ENCODE results near the gene SLC9A8. TPM values are rescaled to one million over a fixed set of nuclear protein-coding genes. Genes with fewer than 3 reads are reported as not detected.

Gene SLC9A8
- total RNA-seq, 1 donor from 2014 or later = 4.1 TPM

GRCh38 chr20:49765846-49766541, 46.6 kb upstream of the SLC9A8 start:
- H3K36me3 Mint-ChIP-seq = no peaks in the 10 kb centered on the region
- Histone ChIP-seq H3K4me1 (peaks cover 29% of the 10 kb centered on the region), H3K36me3 (no peaks in the 10 kb centered on the region), H3F3A (ENCODE audit: low read depth) (peaks cover 19% of the 10 kb centered on the region), H3K9ac (no peak overlapping the region), H3K4me3 (no peak overlapping the region), H3K27me3 (no peaks in the 10 kb centered on the region), H2AFZ (replicated peaks) (no peak overlapping the region), H3K4me2 (no peak overlapping the region), H3K27ac (no peak overlapping the region), H3K9me3 (ENCODE audit: low read depth) (no peaks in the 10 kb centered on the region), H4K20me1 (ENCODE audit: low read depth) (no peaks in the 10 kb centered on the region), H3K79me2 (ENCODE audit: low read depth) (no peaks in the 10 kb centered on the region)
- DNase-seq (ENCODE audit: low spot score) = no peak
- H3K4me1 Mint-ChIP-seq = peaks cover 24% of the 10 kb centered on the region
- H3K4me3 Mint-ChIP-seq = no peak overlapping the region
- H3K27ac Mint-ChIP-seq = no peak overlapping the region
- TF ChIP-seq EZH2 (IDR thresholded peaks at IDR 0.05) (no peak), EZH2phosphoT487 (IDR thresholded peaks at IDR 0.05) (no peak), CTCF (IDR thresholded peaks at IDR 0.05) (no peak)
- peaks cover 3% of the 10 kb centered on the region for H3K9me3 Mint-ChIP-seq
- H3K27me3 Mint-ChIP-seq (ENCODE audit: insufficient read depth, low read depth) = no peaks in the 10 kb centered on the region

DNA sequence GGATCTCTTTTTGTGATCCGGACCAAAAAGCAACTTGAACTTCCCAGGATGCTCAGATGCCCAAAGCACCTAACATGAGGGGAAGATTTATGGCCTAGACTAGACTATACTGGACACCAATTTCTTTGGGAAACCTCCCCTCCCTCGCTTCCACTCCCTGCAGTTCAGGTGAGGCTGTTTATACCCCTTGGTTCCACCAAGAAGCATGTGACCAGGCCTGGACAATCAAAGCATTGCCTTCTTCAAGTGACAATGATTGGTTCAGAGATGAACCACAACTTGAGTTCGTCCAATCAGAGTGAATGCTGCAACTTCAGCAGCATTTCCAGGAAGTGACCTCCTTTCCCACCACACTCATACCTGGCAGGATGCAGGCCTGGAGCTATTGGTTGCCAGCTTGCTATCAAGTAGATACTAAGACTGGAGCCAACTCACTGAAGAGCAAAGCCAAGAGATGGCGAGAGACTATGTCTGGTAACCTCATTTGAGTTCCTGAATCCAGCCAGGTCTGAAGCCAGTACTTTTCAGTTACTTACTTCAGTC, 45.6 kb upstream of the SLC9A8 start:
- Histone ChIP-seq H3F3A (ENCODE audit: low read depth) (peaks cover 19% of the 10 kb centered on the region), H3K9ac (no peak overlapping the region), H3K36me3 (no peaks in the 10 kb centered on the region), H2AFZ (replicated peaks) (no peak overlapping the region), H3K4me1 (peaks cover 30% of the 10 kb centered on the region), H3K9me3 (ENCODE audit: low read depth) (no peaks in the 10 kb centered on the region), H3K27ac (no peak overlapping the region), H3K27me3 (no peaks in the 10 kb centered on the region), H3K79me2 (ENCODE audit: low read depth) (no peaks in the 10 kb centered on the region), H4K20me1 (ENCODE audit: low read depth) (no peaks in the 10 kb centered on the region), H3K4me2 (no peak overlapping the region), H3K4me3 (no peak overlapping the region)
- Mint-ChIP-seq H3K4me3 (no peak overlapping the region), H3K36me3 (no peaks in the 10 kb centered on the region), H3K27ac (no peak overlapping the region), H3K9me3 (peaks cover 3% of the 10 kb centered on the region), H3K27me3 (ENCODE audit: insufficient read depth, low read depth) (no peaks in the 10 kb centered on the region), H3K4me1 (peaks cover 30% of the 10 kb centered on the region)
- TF ChIP-seq EZH2phosphoT487 (IDR thresholded peaks at IDR 0.05) (no peak), CTCF (IDR thresholded peaks at IDR 0.05) (no peak), EZH2 (IDR thresholded peaks at IDR 0.05) (no peak)
- no peak for DNase-seq (ENCODE audit: low spot score)

- Mint-ChIP-seq H3K4me3 (peak overlapping the region; percentile 6), H3K27ac (no peak overlapping the region)
- no peak overlapping the region for H3K27ac ChIP-seq
Observed at GRCh38 chr20:49768204-49769047, 44.2 kb upstream of the SLC9A8 start.

More at GRCh38 chr20:49768204-49769047, 44.2 kb upstream of the SLC9A8 start:
- Mint-ChIP-seq H3K9me3 (peaks cover 3% of the 10 kb centered on the region), H3K27me3 (ENCODE audit: insufficient read depth, low read depth) (peaks cover 1% of the 10 kb centered on the region), H3K4me1 (peaks cover 32% of the 10 kb centered on the region), H3K36me3 (no peaks in the 10 kb centered on the region)
- TF ChIP-seq EZH2 (IDR thresholded peaks at IDR 0.05) = no peak
- no peak for TF ChIP-seq EZH2phosphoT487 (IDR thresholded peaks at IDR 0.05)
- no peak for TF ChIP-seq CTCF (IDR thresholded peaks at IDR 0.05)
- no peak overlapping the region for H3K4me3 ChIP-seq
- DNase-seq (ENCODE audit: low spot score) = peak; percentile 56
- peaks cover 25% of the 10 kb centered on the region for H3K4me1 ChIP-seq
- H3K9me3 ChIP-seq (ENCODE audit: low read depth) = no peaks in the 10 kb centered on the region
- no peaks in the 10 kb centered on the region for H3K36me3 ChIP-seq
- peak overlapping the region; percentile 26 for H2AFZ ChIP-seq (replicated peaks)
- H3K4me2 ChIP-seq = peak overlapping the region; percentile 52
- H3K27me3 ChIP-seq = no peaks in the 10 kb centered on the region
- H4K20me1 ChIP-seq (ENCODE audit: low read depth) = no peaks in the 10 kb centered on the region
- H3F3A ChIP-seq (ENCODE audit: low read depth) = peaks cover 15% of the 10 kb centered on the region
- H3K9ac ChIP-seq = no peak overlapping the region
- no peaks in the 10 kb centered on the region for H3K79me2 ChIP-seq (ENCODE audit: low read depth)
